HG02885 (cell line): ENCODE data around the gene RHOBTB3.

Experiments
- ATAC-seq: cut with Tn5 transposase; IDR thresholded peaks from one replicate; pipeline ENCODE4 v1.9.1; 2021; ENCODE audit warnings: mild to moderate bottlenecking; ENCODE audit not compliant: unreplicated experiment, poor library complexity

RHOBTB3 gene

DNA sequence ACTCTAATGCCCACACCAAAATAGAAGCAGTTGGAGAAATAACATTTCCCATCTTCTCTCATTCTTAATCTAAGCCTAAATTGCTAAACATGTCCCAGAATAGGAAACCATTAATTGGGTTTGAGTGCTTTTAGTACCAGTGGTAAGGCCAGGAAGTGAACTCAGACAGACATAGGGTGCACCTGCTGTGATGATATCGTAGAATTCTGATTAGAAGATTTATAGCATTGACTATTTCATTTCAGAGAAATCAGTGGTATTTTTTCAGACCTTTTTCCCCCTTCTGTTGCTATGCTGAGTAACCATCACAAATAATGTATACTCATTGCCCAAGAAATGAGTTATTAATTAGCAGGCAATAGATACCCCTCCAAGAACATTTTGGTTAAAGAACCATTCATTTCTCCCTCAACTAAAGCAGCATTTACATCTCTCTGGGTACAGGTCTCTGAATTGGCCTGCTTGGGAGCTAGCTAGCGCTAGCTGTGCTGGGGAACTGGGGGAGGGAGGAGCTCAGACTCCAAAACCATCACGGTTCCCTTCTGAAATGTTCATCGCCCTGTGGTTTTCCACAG lies 84.1 kb downstream of the RHOBTB3 start:
- no peak for ATAC-seq

DNA sequence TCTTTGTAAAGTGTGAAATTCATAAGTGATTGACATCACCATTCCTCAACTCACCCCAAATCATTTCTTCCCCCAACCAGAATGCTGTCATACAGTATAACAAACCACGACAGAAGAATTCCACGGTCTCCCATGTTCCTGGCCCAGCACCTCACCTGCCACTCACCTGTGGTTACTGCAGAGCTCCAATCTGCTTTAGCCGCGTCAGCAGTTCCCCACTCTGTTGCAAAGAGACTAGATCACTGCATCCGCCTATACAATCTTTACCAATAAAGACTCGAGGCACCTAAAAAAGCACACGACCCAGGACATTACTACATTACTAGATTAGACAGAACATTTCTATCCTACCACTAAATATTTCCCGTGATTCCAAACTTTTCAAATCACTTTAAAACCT lies 85.2 kb downstream of the RHOBTB3 start:
- ATAC-seq, result no peak

DNA sequence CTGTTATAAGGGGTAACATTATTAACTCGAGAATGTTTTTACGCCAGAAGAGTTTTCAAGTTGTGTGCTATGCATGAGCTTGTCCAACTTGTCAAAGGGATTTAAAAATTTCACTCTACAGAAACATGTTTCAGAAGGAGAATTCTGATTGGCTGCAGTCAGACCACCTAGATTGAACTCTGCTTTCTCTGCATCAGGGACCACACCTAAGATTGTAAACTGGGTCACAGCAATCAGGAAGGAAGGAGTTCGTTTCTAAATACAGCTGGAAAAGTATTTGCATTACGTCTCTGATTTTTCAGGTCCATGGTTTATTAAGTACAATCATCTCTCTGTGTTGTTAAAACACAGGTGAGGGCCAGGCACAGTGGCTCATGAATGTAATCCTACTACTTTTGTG lies 85.6 kb downstream of the RHOBTB3 start:
- ATAC-seq, result no peak

DNA sequence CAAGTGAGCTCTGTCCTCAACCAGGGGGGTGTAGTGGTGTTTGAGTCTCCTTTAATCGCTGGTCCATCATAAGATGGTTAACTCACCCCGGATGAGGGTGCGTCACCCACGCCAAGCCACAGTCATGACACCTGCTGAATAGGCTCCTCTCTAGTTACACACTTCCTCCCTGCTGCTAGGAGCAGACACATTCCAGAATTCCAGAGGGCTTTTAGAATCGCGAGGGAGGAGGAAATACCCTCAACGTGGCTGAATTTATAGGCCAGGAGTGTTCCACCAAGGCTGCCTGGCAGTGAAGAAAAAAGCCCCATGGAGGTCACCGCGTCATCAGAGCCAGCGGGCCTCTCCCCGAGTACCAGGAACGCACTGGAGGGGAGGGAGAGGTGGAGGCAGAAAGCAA lies 86.3 kb downstream of the RHOBTB3 start:
- no peak for ATAC-seq

DNA sequence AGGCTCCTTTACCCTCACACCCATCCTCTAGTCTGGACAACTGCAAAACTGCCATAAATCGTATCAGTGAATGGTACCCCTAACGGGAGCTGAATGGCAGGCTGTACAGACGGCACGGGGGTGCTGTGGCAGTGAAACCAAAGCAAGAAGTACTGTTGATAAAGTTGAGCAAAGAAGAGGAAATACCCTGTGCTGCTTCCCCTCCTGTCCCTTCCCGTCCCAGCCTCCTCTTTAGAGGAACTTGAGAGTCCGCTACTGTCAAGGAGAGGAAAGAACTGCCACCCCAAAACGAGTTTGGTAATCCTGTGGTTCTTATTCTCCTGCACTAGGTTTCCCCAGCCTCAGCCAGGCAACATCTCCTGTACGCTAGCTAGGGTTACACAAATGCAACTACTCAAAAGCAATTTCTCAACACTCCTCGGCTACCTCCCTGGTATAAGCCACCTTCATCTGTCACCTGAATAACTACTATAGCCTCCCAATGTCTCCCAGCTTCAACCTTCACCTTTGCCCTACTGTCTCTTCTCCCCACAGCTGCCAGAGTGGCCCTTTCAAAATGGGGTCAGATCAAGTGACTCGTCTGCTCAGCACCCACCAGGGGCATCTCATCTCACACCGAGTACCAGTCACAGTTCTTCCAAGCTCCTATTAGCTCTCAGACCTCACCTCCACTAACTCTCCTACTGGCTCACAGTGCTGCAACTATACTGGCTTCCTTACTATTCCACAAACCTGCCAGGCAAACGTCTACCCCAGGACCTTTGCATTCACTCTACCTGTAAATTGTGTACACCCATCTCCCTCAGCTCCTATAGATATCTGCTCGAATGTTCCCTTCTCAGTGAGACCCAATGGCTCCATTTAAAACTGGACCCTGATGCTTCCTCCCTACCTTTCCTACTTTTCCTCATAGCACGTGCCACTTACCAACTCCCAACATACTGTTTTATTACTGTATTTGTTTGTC lies 87.3 kb downstream of the RHOBTB3 start:
- no peak for ATAC-seq

DNA sequence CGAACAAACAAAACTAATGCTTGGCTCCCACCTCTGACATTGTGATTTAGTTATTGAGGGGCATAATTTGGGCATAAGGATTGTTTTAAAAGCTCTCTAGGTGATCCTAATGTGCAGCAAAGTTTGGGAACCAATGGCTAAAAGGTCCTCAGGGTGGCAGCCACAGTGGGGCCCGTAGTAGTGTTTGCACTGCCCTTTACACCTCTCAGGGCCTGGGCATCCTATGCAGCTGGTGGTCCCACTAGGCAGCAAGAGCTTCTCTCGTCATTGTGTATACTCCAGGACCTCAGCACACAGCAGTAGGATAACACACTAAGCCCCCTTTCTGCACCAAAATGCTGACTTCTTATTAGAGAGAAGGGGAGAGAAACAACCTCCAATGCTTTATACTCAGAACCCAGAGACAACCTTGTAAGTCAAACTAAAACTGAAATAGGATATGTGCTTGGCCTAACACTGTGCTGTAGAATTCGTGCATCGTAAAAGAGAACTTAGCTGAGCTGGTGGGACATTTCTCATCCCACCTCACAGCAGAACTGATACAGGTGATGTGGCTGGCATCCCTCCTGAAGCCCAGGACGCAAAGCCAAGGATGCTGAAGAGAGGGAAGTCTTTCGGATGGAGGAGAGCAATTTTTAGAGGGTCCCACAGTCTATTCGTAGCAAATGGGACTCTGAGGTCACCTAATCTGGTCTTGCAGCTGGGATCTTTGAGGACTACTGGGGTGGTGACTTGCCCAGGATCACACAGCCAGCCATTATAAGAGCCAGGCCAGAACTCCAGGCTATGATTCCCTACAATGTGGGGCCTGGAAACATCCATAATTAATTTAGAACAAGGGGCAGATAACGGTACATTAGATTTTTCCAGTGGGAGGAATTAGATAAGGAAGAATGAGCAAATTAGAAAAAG lies 90.2 kb downstream of the RHOBTB3 start:
- ATAC-seq, result peak; percentile 43

DNA sequence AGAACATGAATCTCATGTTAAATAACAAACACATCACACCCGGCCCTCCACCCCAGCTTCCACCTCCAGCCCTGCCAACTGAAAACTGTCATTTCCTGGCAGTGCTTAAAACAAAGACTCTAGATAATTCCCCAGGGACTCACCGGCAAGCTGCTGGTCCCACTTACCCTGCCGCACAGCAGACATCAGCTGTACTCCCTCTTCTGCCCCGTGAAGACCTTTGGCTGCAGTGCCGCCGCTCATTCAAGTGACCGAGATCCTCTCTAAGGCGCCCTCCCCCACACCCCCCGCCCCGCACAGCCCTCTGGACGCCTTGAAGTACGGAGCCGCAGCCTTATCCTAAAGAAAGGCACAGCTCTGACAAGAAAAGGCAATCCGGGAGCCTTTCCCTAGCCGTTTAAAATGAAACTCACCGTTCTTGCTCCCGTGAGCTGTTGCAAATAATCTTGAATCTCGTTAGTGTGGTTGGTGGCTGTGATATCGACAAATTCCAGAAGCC lies 91.0 kb downstream of the RHOBTB3 start:
- peak; percentile 33 for ATAC-seq

DNA sequence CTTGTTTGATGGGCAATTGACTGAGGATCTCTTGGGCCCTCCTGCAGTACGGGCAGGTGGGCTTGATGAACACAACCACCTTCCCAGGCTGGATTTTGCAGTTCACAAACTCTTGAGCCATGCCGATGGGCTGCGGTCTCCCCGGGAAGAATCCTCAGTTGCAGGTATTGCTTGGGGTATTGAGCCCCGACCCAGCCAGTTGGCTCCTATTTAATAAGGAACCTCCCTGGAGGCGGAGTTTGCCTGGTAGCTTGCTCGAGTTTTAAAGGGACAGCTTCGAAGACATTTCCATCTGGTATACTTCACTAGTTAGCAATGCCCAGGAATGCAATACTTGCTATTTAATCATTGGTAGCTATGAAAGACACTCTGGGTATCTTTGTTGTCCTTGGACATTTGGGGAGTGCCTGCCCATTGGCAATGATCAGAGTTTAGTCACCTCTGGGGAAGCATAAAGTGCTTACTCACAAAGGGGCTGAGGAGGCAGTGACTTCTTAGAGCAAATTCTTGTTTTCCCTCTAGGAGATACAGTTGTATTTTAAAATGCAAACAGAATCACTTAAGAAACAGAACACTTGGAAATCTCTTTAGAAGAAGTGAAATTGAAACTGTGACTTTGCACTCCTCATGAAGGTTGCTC lies 91.5 kb downstream of the RHOBTB3 start, which contains the start of gene GLRX:
TSS of gene GLRX (minus strand) at position 185 of the 640 bp plus-strand sequence. CDS start at position 121, 64 bp downstream.
- ATAC-seq, result peak; percentile 47

DNA sequence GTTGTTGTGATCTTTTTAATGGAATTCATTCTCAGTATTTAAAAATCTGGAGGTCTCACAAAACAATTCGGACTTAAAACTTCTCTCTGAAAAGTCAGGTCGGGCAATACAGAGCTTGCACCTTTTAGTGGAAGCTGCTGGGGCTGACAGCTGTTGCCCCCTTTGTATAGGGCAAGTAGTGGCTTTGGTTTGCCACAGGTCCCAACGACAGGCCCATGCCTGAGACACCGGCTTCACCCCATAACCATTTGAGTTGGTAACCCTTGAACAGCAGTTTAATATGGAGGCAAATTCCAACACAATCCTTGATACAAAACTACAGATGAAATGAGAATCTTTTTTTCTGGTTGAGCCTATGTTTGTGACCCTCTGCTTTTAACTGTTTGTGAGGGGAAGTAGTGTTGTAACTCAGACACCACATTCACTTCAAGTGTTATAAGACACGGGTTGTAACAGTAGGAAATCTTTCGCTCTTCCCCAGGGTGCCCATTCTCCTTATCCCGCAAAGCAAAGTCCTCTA lies 92.1 kb downstream of the RHOBTB3 start:
- ATAC-seq, result no peak

DNA sequence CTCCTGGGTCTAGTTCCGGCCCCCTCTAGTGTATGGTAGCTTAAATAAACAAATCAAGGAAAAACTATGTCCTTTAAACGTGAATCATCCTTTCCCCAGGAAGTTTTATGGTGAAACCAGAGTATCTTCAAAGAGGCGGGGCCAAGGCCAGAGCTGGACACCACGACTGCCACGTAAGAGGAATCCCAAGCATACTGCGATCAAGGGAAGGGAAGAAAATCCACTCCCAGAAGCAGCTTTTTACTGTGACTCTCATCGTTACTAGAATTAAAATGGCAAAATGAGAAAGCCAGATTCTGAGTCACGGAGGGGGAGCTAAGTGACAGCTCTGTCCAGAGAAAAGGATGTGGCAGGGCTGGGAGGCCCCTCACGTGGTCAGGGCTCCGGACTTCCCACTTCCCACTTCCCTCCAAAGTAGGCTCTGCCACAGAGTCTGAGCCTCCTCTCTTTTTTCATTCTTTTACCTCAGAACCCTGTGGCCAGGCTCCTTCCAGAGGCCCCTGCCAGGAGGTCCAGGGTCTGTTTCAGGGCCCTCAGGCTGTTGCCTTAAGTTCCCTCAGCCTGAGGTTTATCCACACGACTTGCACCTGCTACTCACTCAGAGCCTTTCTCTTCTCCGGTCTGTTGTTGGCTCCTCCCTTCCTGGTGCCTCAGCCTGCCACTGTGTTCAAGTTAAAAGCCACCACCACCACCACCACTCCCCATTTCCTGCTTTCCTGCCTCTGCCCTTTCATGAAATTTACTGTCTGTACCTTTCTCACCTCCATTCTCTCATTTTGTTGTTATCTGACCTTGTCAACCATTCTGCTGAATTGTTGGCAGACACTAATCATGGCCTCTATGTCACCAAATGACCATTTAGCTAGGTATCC lies 92.8 kb downstream of the RHOBTB3 start:
- peak; percentile 42 for ATAC-seq

DNA sequence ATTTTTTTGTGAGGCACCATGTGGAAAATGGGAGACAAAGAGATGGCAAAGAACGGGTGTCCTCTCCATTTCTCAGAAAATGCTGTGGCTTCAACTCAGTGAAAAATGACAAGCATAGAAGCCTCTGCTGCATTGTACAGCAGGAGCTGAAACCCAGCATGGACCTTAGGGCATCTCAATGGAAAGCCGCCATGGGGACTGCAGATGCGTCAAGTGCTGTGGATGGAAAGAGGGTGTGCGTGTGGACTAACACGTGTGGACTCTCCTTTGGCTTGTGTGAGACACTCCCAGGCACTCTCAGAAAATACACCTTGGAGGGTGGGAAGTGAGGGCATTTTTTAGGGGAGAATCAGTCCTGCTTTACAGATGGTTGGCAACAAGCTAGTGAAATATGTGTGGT lies 93.6 kb downstream of the RHOBTB3 start:
- ATAC-seq, result no peak

DNA sequence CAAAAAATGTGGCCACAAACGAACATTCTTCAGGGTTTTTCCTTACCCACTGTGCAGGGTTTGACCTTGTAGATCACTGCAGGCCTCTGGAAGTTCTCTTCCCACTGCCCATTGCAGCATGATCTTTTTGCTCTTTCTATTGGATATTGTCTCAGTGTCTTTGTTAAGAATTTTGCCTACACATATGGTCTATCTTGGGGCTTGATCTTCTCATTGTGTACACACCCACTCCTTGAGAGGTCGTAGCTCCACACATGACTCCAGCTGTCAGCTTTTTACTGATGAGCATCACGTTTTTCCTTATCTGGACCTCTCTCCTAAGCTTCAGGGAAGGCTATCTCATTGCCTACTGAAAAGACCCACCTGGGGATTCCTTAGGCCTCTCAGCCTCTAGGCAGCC lies 94.4 kb downstream of the RHOBTB3 start:
- ATAC-seq, result no peak

DNA sequence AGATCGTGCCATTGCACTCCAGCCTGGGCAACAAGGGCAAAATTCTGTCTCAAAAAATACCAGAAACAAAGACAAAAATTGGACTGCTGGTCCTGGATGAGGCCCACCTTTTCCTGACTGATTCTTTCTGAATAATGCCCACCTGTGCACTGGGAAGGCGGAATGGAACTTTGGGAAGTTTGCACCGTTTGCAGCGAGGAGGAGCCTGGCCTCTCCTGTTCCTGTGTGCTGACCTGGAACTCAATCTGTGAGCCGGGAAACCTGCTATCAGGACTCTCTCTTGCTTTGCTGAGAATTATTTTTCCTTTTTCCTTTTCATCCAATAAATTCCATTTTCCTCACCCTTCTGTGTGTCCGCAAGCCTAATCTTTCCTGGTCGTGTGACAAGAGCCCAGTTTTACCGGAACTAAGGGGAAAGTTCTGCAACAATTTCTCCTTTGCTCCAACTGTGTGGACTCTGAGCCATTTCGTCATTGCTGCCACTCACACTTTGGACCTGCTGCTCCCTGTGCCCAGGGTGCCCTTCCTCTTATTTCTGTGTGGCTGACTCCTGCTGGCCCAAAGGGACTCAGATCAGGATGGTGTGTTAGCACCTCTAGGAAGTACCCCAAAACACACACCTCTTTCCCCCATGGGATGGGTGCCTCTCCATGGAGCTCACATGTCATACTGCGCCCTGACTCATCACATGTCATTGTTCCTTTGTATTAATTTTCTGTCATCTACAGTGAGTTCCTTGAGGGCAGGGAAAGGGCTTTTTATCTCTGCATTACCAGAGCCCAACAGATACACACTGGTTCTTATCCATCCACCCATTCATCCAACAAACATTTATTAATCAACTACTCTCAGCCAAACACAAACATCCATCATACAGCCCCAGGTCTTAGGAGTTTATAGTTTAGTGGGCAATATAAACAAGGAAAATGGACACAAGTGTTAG lies 96.1 kb downstream of the RHOBTB3 start:
- ATAC-seq, result no peak

DNA sequence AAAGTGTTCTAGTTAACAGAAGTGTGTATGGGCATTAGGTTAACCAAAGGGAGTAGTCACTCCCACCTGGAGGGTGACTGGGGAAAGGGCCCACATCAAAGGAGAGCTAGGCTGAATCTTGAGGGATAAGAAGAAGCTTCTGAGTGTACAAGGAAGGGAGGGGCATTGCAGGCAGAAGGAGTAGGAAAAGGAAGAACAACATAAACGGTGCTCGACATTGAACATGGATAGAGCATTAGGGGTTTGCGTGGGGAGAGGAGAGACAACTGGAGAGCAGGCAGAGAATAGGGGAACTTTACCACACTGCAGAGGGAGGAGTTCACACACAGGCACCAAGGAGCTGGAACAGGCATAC lies 96.7 kb downstream of the RHOBTB3 start:
- ATAC-seq, result no peak

DNA sequence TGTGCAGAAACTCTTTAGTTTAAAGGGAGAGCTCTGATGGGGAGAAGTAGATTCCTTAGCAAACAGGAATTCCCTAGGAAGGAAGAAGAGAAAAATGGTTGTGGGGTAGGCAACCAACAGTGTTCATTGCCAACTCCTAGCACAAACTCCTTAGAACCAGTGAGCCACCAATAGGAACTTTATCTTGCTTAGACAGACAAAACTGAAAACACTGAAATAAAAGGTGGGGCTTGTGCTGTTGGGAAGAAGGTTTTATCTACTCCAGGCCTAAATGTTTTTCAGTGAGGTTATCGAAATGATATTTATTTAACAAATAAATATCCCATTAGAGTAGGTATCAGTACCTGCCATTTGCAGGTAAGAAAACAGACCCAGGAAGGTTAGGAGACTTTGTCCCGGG lies 99.1 kb downstream of the RHOBTB3 start:
- no peak for ATAC-seq

DNA sequence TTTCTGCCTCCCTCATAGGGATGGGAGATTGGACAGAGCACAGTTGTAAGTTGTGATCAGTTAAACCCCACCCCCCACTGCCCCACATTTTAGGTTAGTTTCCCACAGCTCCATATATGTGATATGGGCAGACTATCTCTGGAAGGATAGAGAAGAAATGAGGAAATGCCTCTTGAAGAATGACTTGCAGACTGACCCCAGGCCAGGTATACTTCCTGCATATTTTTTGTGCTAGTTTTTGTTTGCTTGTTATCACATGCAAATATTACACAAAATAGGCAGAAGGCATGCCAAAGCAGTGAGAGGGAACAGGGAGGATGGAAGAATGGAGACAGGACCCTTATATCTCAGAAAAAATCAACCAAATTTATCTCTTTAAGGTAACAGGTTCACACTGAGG lies 101.5 kb downstream of the RHOBTB3 start:
- no peak for ATAC-seq

DNA sequence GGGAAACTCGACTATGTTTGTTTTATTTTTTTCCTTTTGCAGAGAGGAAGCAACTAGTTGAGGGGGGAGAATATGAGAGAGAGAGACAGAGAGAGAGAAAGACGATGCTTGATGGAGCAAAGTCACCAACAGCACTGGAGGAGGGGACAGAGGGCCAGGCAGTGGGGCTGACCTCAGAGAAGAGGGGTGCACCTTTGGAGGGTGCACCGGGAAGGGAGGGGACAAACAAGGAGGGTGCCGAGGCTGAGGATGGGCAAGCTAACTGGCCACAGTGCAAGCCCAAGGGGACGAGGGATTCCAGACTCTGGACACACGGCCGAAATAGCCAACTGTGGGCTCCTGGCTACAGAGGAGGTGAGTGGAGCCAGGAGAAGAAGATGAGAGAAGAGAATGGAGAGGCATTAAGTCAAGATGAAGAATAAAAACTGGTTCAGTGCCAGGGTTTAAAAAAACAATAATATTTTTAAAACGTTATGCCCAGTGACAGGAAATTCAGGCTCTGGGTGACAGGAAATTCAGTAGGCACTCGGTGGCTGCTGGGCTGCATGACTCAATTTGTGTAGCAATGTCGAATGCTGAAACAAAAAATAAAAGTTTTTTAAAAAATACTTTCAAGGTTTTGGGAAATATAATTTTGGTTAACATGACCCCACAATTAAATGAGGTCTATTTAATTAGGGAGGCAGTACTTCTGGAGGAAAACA lies 104.7 kb downstream of the RHOBTB3 start:
- ATAC-seq, result no peak
